B cell (primary cell): Measurements from ENCODE around the gene FBLN2. TPM values are rescaled to one million over a fixed set of nuclear protein-coding genes. Genes with fewer than 3 reads are reported as not detected.

Experiments
- ATAC-seq: fragments of 200-7000 bp; cut with Tn5 transposase; one replicate; pipeline ENCODE4 v1.10.0; 2021; ENCODE audit warnings: low read depth, mild to moderate bottlenecking, moderate number of reproducible peaks, moderate library complexity
- CTCF ChIA-PET: fragments of 350-600 bp; sonication (Branson Sonifier 250); formaldehyde crosslinking; loops from one replicate; lab custom pipeline; 2021; ENCODE audit warnings: antibody characterized with exemption, inconsistent platforms; lab: Charles Lee
- POLR2A ChIA-PET: fragments of 350-600 bp; sonication (Branson Sonifier 250); formaldehyde crosslinking; loops from one replicate; lab custom pipeline; 2021; ENCODE audit warnings: antibody characterized with exemption; lab: Charles Lee
- DNase-seq: peaks from one replicate; pipeline ENCODE4 v3.0.0; 2013
- H2AFZ ChIP-seq: 2 replicates; pipeline ENCODE4 v1.6.1; 2012; ENCODE audit warnings: mild to moderate bottlenecking, low read depth, low read length; ENCODE audit not compliant: insufficient read depth, poor library complexity, severe bottlenecking
- H3K27ac ChIP-seq, 2 donors: 1 replicate in 1 of 2; 2 replicates in 1 of 2; pipeline ENCODE4 v1.5.1; 2012 to 2013; ENCODE audit warnings: low read length in 2 of 2, mild to moderate bottlenecking in 2 of 2, moderate library complexity in 1 of 2
- H3K27me3 ChIP-seq, 4 experiments: fragments of 200-600 bp in 1 of 4; sonication (generic) in 1 of 4; replicated peaks in 1 of 4; 1 replicate in 2 of 4; 2 replicates in 2 of 4; pipeline versions ENCODE4 v1.6.1 to v1.7.0; 2013 to 2016; ENCODE audit warnings: low read length in 3 of 4, mild to moderate bottlenecking in 2 of 4, mixed read lengths in 1 of 4, moderate library complexity in 1 of 4; ENCODE audit not compliant: insufficient read depth in 4 of 4, control insufficient read depth in 3 of 4; ENCODE audit errors: control extremely low read depth in 1 of 4
- H3K36me3 ChIP-seq, 2 experiments: replicated peaks in 1 of 2; 1 replicate in 1 of 2; 2 replicates in 1 of 2; pipeline versions ENCODE4 v1.6.1 to v1.7.1; 2013; ENCODE audit warnings: low read length in 1 of 2; ENCODE audit not compliant: insufficient read depth in 2 of 2, control insufficient read depth in 1 of 2; ENCODE audit errors: control extremely low read depth in 1 of 2, extremely low read depth in 1 of 2
- H3K4me1 ChIP-seq, 2 donors: fragments of 200-600 bp in 1 of 2; sonication (generic) in 1 of 2; 1 replicate in 1 of 2; 2 replicates in 1 of 2; pipeline versions ENCODE4 v1.5.1 to v1.6.1; 2013 to 2017; ENCODE audit warnings: low read length in 2 of 2; ENCODE audit not compliant: control insufficient read depth in 2 of 2, insufficient read depth in 2 of 2
- H3K4me2 ChIP-seq: replicated peaks from 2 replicates; pipeline ENCODE3; 2012; ENCODE audit warnings: mild to moderate bottlenecking, low read depth, low read length; ENCODE audit not compliant: poor library complexity, severe bottlenecking
- H3K4me3 ChIP-seq, 5 experiments: fragments of 200-600 bp in 1 of 5; sonication (generic) in 1 of 5; 1 replicate in 3 of 5; 2 replicates in 2 of 5; pipeline versions ENCODE4 v1.5.1 to v1.7.0; 2011 to 2016; ENCODE audit warnings: low read length in 4 of 5, mild to moderate bottlenecking in 4 of 5, low read depth in 2 of 5, control low read depth in 1 of 5, moderate library complexity in 1 of 5; ENCODE audit not compliant: insufficient read depth in 1 of 5; ENCODE audit errors: control extremely low read depth in 1 of 5, extremely low read depth in 1 of 5
- H3K79me2 ChIP-seq: fragments of 200-600 bp; sonication (generic); one replicate; pipeline ENCODE4 v1.6.0; 2016; ENCODE audit warnings: low read length; ENCODE audit not compliant: control insufficient read depth, insufficient read depth
- H3K9ac ChIP-seq: fragments of 200-600 bp; sonication (generic); 2 replicates; pipeline ENCODE4 v1.6.1; 2017; ENCODE audit warnings: mild to moderate bottlenecking, low read length, moderate library complexity
- H3K9me3 ChIP-seq, 3 donors: one replicate each; pipeline versions ENCODE4 v1.6.1 to v1.7.1; 2013; ENCODE audit warnings: low read length in 2 of 3; ENCODE audit not compliant: control insufficient read depth in 2 of 3, insufficient read depth in 1 of 3; ENCODE audit errors: control extremely low read depth in 1 of 3
- H4K20me1 ChIP-seq: 2 replicates; pipeline ENCODE4 v1.6.0; 2012; ENCODE audit warnings: mild to moderate bottlenecking, low read length; ENCODE audit not compliant: insufficient read depth, control insufficient read depth, poor library complexity, severe bottlenecking
- H3K27ac Mint-ChIP-seq: one replicate; pipeline ENCODE4 v1.8.0; 2021; ENCODE audit warnings: mixed read lengths
- H3K27me3 Mint-ChIP-seq: one replicate; pipeline ENCODE4 v1.8.0; 2021; ENCODE audit warnings: mixed read lengths
- H3K4me1 Mint-ChIP-seq: one replicate; pipeline ENCODE4 v1.8.0; 2021; ENCODE audit warnings: mixed read lengths
- H3K4me3 Mint-ChIP-seq: one replicate; pipeline ENCODE4 v1.8.0; 2021; ENCODE audit warnings: mixed read lengths
- H3K9me3 Mint-ChIP-seq: one replicate; pipeline ENCODE4 v1.8.0; 2022; ENCODE audit warnings: mixed read lengths; ENCODE audit not compliant: insufficient read depth
- CTCF ChIP-seq: fragments of 200-600 bp; IDR thresholded peaks from one replicate; pipeline ENCODE4 v1.8.0; 2022; ENCODE audit warnings: antibody characterized with exemption, mild to moderate bottlenecking
- EZH2 ChIP-seq: IDR thresholded peaks from 2 replicates; pipeline ENCODE4 v1.6.1; 2012; ENCODE audit warnings: borderline replicate concordance, low read depth, mild to moderate bottlenecking, moderate library complexity, low read length; ENCODE audit not compliant: insufficient read depth, poor library complexity, severe bottlenecking
- WGBS: methylation state at CpG from one replicate; pipeline ENCODE4 v1.1.5; 2013; ENCODE audit warnings: missing lambda C conversion rate; ENCODE audit not compliant: insufficient coverage; 5-methylcytosine and 5-hydroxymethylcytosine counted together
- intact Hi-C: fragments of 100-400 bp; cut with micrococcal nuclease; formaldehyde crosslinking; loops from one replicate; pipeline ENCODE4 v1.10.0; 2022
- polyA plus RNA-seq: library from polyadenylated mRNA; depleted of rRNA; stranded (reverse); fragments of >200 nt; gene quantifications from 2 replicates; pipeline ENCODE4 v1.2.3, GENCODE V29; 2012
- total RNA-seq, 2 donors: library from RNA; stranded (reverse); fragments of 120-200 nt in 1 of 2; gene quantifications; 1 replicate in 1 of 2; 2 replicates in 1 of 2; pipeline versions ENCODE4 v1.2.3 to v1.2.4, GENCODE V29; 2013 to 2022

FBLN2 gene
- total and polyA plus RNA-seq, 2 donors (not counting 1 experiment from before 2014, with no cell fraction given) = 3.6 to 8.2 TPM

- ChIA-PET POLR2A (no interaction called here), CTCF (interaction anchor here (12.4 kb wide), 1 partner anchor 156 kb away, joined by 286 read pairs; no protein-coding TSS in a partner anchor)
- Histone ChIP-seq H3K4me3 (no peak overlapping the region), H3K9me3 (peaks cover 0 to 4% (median 0%) of the 10 kb centered on the region in 3 donors), H3K36me3 (no peaks in the 10 kb centered on the region), H4K20me1 (no peaks in the 10 kb centered on the region), H2AFZ (no peak overlapping the region), H3K9ac (no peak overlapping the region), H3K27me3 (peaks cover 0 to 69% (median 17%) of the 10 kb centered on the region in 4 experiments), H3K4me1 (peaks cover 12 to 13% of the 10 kb centered on the region in 2 donors), H3K27ac (no peak overlapping the region), H3K79me2 (no peaks in the 10 kb centered on the region), H3K4me2 (no peak overlapping the region)
- Mint-ChIP-seq H3K9me3 (no peaks in the 10 kb centered on the region), H3K27me3 (peaks cover 65% of the 10 kb centered on the region), H3K27ac (no peak overlapping the region), H3K4me3 (no peak overlapping the region), H3K4me1 (peaks cover 12% of the 10 kb centered on the region)
- WGBS = 92% methylated on average over 19 of the region's 20 CpGs
- ATAC-seq = no peak
- TF ChIP-seq EZH2 (no peak), CTCF (no peak)
- no peak for DNase-seq
- intact Hi-C loops = loop anchor here (10.0 kb wide), 2 partner anchors 221 to 1899 kb away; no protein-coding TSS in a partner anchor
Measured at GRCh38 chr3:13653631-13654279, 104.8 kb downstream of the FBLN2 start.

GRCh38 chr3:13654330-13655060 is 105.6 kb downstream of the FBLN2 start:
- no peak for ATAC-seq

More at GRCh38 chr3:13654330-13655060, 105.6 kb downstream of the FBLN2 start:
- peaks cover 12% of the 10 kb centered on the region for H3K4me1 Mint-ChIP-seq
- peaks cover 67% of the 10 kb centered on the region for H3K27me3 Mint-ChIP-seq
- peaks cover 0 to 67% (median 17%) of the 10 kb centered on the region in 4 experiments for H3K27me3 ChIP-seq
- no peak for TF ChIP-seq EZH2
- no peak for TF ChIP-seq CTCF
- CTCF ChIA-PET = interaction anchor here (0.8 to 12.4 kb wide), 3 partner anchors 157 to 1267 kb away, joined by 3 to 286 read pairs (median 3); no protein-coding TSS in a partner anchor
- peaks cover 0 to 4% (median 0%) of the 10 kb centered on the region in 3 donors for H3K9me3 ChIP-seq
- H3K36me3 ChIP-seq = no peaks in the 10 kb centered on the region
- H3K4me1 ChIP-seq = peaks cover 12 to 13% of the 10 kb centered on the region in 2 donors
- H3K4me3 ChIP-seq = no peak overlapping the region
- peak overlapping the region; percentile 45 for H3K4me2 ChIP-seq
- no peak overlapping the region for H3K27ac Mint-ChIP-seq
- DNase-seq = no peak
- H3K4me3 Mint-ChIP-seq = no peak overlapping the region
- no peak overlapping the region for H3K27ac ChIP-seq
- no peaks in the 10 kb centered on the region for H3K79me2 ChIP-seq
- H2AFZ ChIP-seq = no peak overlapping the region
- H3K9ac ChIP-seq = no peak overlapping the region
- 52% methylated on average over 12 of the region's 15 CpGs for WGBS
- intact Hi-C loops = loop anchor here (5.0 to 10.0 kb wide), 3 partner anchors 220 to 1900 kb away; no protein-coding TSS in a partner anchor
- POLR2A ChIA-PET = no interaction called here
- H4K20me1 ChIP-seq = no peaks in the 10 kb centered on the region
- H3K9me3 Mint-ChIP-seq = no peaks in the 10 kb centered on the region
